Heart left ventricle (tissue), 16 donors: ENCODE measurements around the gene VPS18. TPM values are rescaled to one million over a fixed set of nuclear protein-coding genes. Genes with fewer than 3 reads are reported as not detected.

Experiments
- ATAC-seq, 4 donors: fragments of 200-7000 bp; cut with Tn5 transposase; one replicate each; pipeline ENCODE4 v1.9.1; 2020 to 2022; ENCODE audit warnings: moderate library complexity in 4 of 4, mild to moderate bottlenecking in 3 of 4, moderate number of reproducible peaks in 1 of 4
- DNase-seq, 5 donors: peaks; one replicate each; pipeline ENCODE4 v3.0.0-alpha.2; 2020
- H3K27ac ChIP-seq, 12 donors: fragments of 200-600 bp; sonication (generic) in 4 of 12; one replicate each; pipeline versions ENCODE4 v1.5.0 to v1.8.0; 2016 to 2022; ENCODE audit warnings: mild to moderate bottlenecking in 2 of 12
- H3K27me3 ChIP-seq, 9 donors: fragments of 200-600 bp; sonication (generic) in 2 of 9; one replicate each; pipeline versions ENCODE4 v1.5.1 to v1.8.0; 2016 to 2022; ENCODE audit warnings: mild to moderate bottlenecking in 3 of 9
- H3K36me3 ChIP-seq, 9 donors: fragments of 200-600 bp; sonication (generic) in 2 of 9; one replicate each; pipeline versions ENCODE4 v1.5.0 to v1.8.0; 2018 to 2022; ENCODE audit warnings: mild to moderate bottlenecking in 2 of 9
- H3K4me1 ChIP-seq, 12 donors: fragments of 200-600 bp; sonication (generic) in 4 of 12; one replicate each; pipeline versions ENCODE4 v1.5.0 to v1.8.0; 2016 to 2022; ENCODE audit warnings: mild to moderate bottlenecking in 3 of 12
- H3K4me3 ChIP-seq, 12 donors: fragments of 200-600 bp; sonication (generic) in 4 of 12; one replicate each; pipeline versions ENCODE4 v1.5.0 to v1.8.0; 2017 to 2022; ENCODE audit warnings: mild to moderate bottlenecking in 9 of 12, moderate library complexity in 4 of 12
- H3K9me3 ChIP-seq, 12 donors: fragments of 200-600 bp; sonication (generic) in 4 of 12; one replicate each; pipeline versions ENCODE4 v1.5.0 to v1.8.0; 2016 to 2022; ENCODE audit warnings: mild to moderate bottlenecking in 1 of 12
- CTCF ChIP-seq, 12 donors: fragments of 200-600 bp; sonication (generic) in 4 of 12; IDR thresholded peaks; one replicate each; pipeline versions ENCODE4 v1.5.0 to v1.8.0; 2018 to 2022; ENCODE audit warnings: antibody characterized with exemption in 12 of 12, mild to moderate bottlenecking in 5 of 12
- POLR2A ChIP-seq, 2 donors: fragments of 450-650 bp; IDR thresholded peaks; one replicate each; pipeline ENCODE4 v1.6.1; 2017; ENCODE audit warnings: antibody characterized with exemption in 2 of 2, mild to moderate bottlenecking in 2 of 2, moderate library complexity in 2 of 2
- WGBS, 4 donors: extraction: QIAGEN DNeasy Blood & Tissue Kit in 2 of 4; methylation state at CpG; one replicate each; pipeline versions ENCODE4 v1.1.5 to v1.1.7; 2013 to 2018; 5-methylcytosine and 5-hydroxymethylcytosine counted together
- intact Hi-C, 10 donors: fragments of 100-400 bp; cut with DNase I; formaldehyde crosslinking; loops; one replicate each; pipeline versions ENCODE4 v1.11.1 to v1.14.2; 2022
- polyA plus RNA-seq, 2 donors: library from polyadenylated mRNA; stranded (reverse); fragments of 200-250 nt; gene quantifications; one replicate each; pipeline ENCODE4 v1.2.3, GENCODE V29; 2013
- total RNA-seq, 9 donors: library from RNA; depleted of rRNA in 2 of 9; stranded (reverse); fragments of >200 nt in 2 of 9; fragmentation: NEBNext Ultra II Directional in 3 of 9; extraction: Animal tissue kit (Norgen Biotek cat#: 25700) in 3 of 9; gene quantifications; one replicate each; pipeline versions ENCODE4 v1.1.0 to v1.2.4, GENCODE V29; 2016 to 2023
- donor health status: ischemic (EF 13 %, LVEDD 7.1; RV severe dilation, severe dysfunction).
- donor health status: healthy with polysubstance abuse.
- donor health status: DM: no; HTN: yes; CAD: no.
- donor health status: DM: no; HTN: no; CAD: no.
- donor health status: ischemic (EF 25% LVEDD 6.9; RV normal size, moderate dysfunction).
- donor health status: ischemic (EF 25% LVEDD 5.7; RV mildly dilated, moderate dysfunction).
- donor health status: healthy.
- donor health status: DM: yes; HTN: yes; CAD: no.
- donor health status: ischemic (EF 35%, LVEDD 5.7; RV mildly dilated, moderate dysfunction).
- donor health status: nonischemic (EF 11% LVEDD 7.7; RV severe dilation, severe dysfunction).
- donor health status: DM: yes; HTN: yes; CAD: no.
- donor health status: PGD.
- donor health status: ischemic (EF 29% LVEDD 5.4; RV normal size, mild dysfunction).
- donor health status: nonischemic (EF 23%, LVEDD 6.1; RV moderate dilation, normal function).

Gene VPS18
- total and polyA plus RNA-seq, 11 donors = 14.7 to 29.2 (median 21.3) TPM

GRCh38 chr15:40871749-40872617 is 22.3 kb upstream of the VPS18 start:
- Histone ChIP-seq H3K4me1 (peaks cover 0 to 16% (median 5%) of the 10 kb centered on the region in 12 donors), H3K9me3 (no peaks in the 10 kb centered on the region), H3K4me3 (no peak overlapping the region), H3K27me3 (peaks cover 0 to 16% (median 7%) of the 10 kb centered on the region in 9 donors), H3K27ac (no peak overlapping the region), H3K36me3 (no peaks in the 10 kb centered on the region)
- 85 to 91% (median 86%) methylated on average over 13 of the region's 13 CpGs for WGBS, 4 donors
- TF ChIP-seq POLR2A (IDR thresholded peaks at IDR 0.05) (no peak), CTCF (IDR thresholded peaks at IDR 0.05) (no peak)
- intact Hi-C loops = no loop called here
- DNase-seq (no peak), ATAC-seq (no peak)

GRCh38 chr15:40872791-40873693 is 21.2 kb upstream of the VPS18 start:
- Histone ChIP-seq H3K4me3 (peak overlapping the region in 10 of 12 donors; percentile 33 to 64 (median 58)), H3K27ac (no peak overlapping the region), H3K4me1 (peaks cover 0 to 16% (median 5%) of the 10 kb centered on the region in 12 donors), H3K36me3 (no peaks in the 10 kb centered on the region), H3K9me3 (no peaks in the 10 kb centered on the region), H3K27me3 (peaks cover 0 to 16% (median 7%) of the 10 kb centered on the region in 9 donors)
- no peak for DNase-seq
- no peak for ATAC-seq
- intact Hi-C loops = no loop called here
- 61 to 67% (median 63%) methylated on average over 30 to 33 of the region's 33 CpGs for WGBS, 4 donors
- TF ChIP-seq POLR2A (IDR thresholded peaks at IDR 0.05) = no peak
- no peak for TF ChIP-seq CTCF (IDR thresholded peaks at IDR 0.05)

GRCh38 chr15:40873694-40874561 is 20.3 kb upstream of the VPS18 start, which contains the start of gene RHOV:
Gene RHOV (minus strand): TSS chr15:40874234. CDS start chr15:40874139, 95 bp downstream.
- Histone ChIP-seq H3K27ac (no peak within 1 kb of the TSS), H3K36me3 (no peaks in the 10 kb centered on the region), H3K4me3 (peak within 1 kb of the TSS; percentile 33 to 64 (median 52)), H3K4me1 (peaks cover 0 to 16% (median 5%) of the 10 kb centered on the region in 12 donors), H3K9me3 (no peaks in the 10 kb centered on the region), H3K27me3 (peaks cover 0 to 16% (median 7%) of the 10 kb centered on the region in 9 donors)
- peak in 3 of 4 donors; percentile 58 to 89 (median 84) for ATAC-seq
- DNase-seq = peak; percentile 28 to 75 (median 48)
- WGBS, 4 donors = 1% methylated on average over 27 to 74 of the region's 74 CpGs
- intact Hi-C loops = no loop called here
- no peak for TF ChIP-seq POLR2A (IDR thresholded peaks at IDR 0.05)
- TF ChIP-seq CTCF (IDR thresholded peaks at IDR 0.05) = peak in 7 of 12 donors; percentile 6 to 41 (median 27)
